Measurements from ENCODE around the gene MMP17. TPM values are rescaled to one million over a fixed set of nuclear protein-coding genes. Genes with fewer than 3 reads are reported as not detected.
A peak's percentile ranks its signal among the peaks of the same experiment; 100 is the strongest.

Gene MMP17
- total RNA-seq, 1 donor from 2014 or later: 0.89 TPM

- peak; percentile 81 for DNase-seq
- no peak overlapping the region for H3K27ac Mint-ChIP-seq
- peaks cover 42% of the 10 kb centered on the region for H3K27me3 Mint-ChIP-seq
- H3K36me3 Mint-ChIP-seq (ENCODE audit: low read depth): no peaks in the 10 kb centered on the region
- H3K9me3 Mint-ChIP-seq: no peaks in the 10 kb centered on the region
- H3K4me3 Mint-ChIP-seq: peak overlapping the region; percentile 62
- intact Hi-C loops (cut with micrococcal nuclease): loop anchor here (5.0 kb wide), 1 partner anchor 117 kb away; the partner anchor contains the start of gene EP400
- H3K4me1 Mint-ChIP-seq: peaks cover 5% of the 10 kb centered on the region
Measured at GRCh38 chr12:131830335-131830913, 2.2 kb downstream of the MMP17 start.

- DNase-seq: peak; percentile 66
- no peaks in the 10 kb centered on the region for H3K36me3 Mint-ChIP-seq (ENCODE audit: low read depth)
- H3K4me1 Mint-ChIP-seq: peaks cover 5% of the 10 kb centered on the region
- H3K4me3 Mint-ChIP-seq: peak overlapping the region; percentile 62
- H3K27ac Mint-ChIP-seq: no peak overlapping the region
- H3K27me3 Mint-ChIP-seq: peaks cover 38% of the 10 kb centered on the region
- intact Hi-C loops (cut with micrococcal nuclease): loop anchor here (5.0 kb wide), 1 partner anchor 116 kb away; the partner anchor contains the start of gene EP400
- H3K9me3 Mint-ChIP-seq: no peaks in the 10 kb centered on the region
Measured at GRCh38 chr12:131830914-131831571, 2.9 kb downstream of the MMP17 start.

GRCh38 chr12:131831635-131832041 is 3.4 kb downstream of the MMP17 start:
- Mint-ChIP-seq H3K27ac (no peak overlapping the region), H3K4me3 (no peak overlapping the region), H3K27me3 (peaks cover 32% of the 10 kb centered on the region), H3K36me3 (ENCODE audit: low read depth) (no peaks in the 10 kb centered on the region), H3K9me3 (no peaks in the 10 kb centered on the region), H3K4me1 (peaks cover 5% of the 10 kb centered on the region)
- intact Hi-C loops (cut with micrococcal nuclease): loop anchor here (5.0 kb wide), 1 partner anchor 116 kb away; the partner anchor contains the start of gene EP400
- DNase-seq: no peak

- DNase-seq: no peak
- H3K36me3 Mint-ChIP-seq (ENCODE audit: low read depth): no peaks in the 10 kb centered on the region
- H3K27ac Mint-ChIP-seq: no peak overlapping the region
- H3K9me3 Mint-ChIP-seq: no peaks in the 10 kb centered on the region
- peaks cover 5% of the 10 kb centered on the region for H3K4me1 Mint-ChIP-seq
- intact Hi-C loops (cut with micrococcal nuclease): loop anchor here (5.0 kb wide), 1 partner anchor 115 kb away; the partner anchor contains the start of gene EP400
- H3K4me3 Mint-ChIP-seq: no peak overlapping the region
- H3K27me3 Mint-ChIP-seq: peaks cover 25% of the 10 kb centered on the region
Measured at GRCh38 chr12:131832321-131833231, 4.4 kb downstream of the MMP17 start.

GRCh38 chr12:131833288-131833895 is 5.2 kb downstream of the MMP17 start:
- H3K9me3 Mint-ChIP-seq: no peaks in the 10 kb centered on the region

GRCh38 chr12:131833896-131834641 is 5.9 kb downstream of the MMP17 start:
- peaks cover 5% of the 10 kb centered on the region for H3K4me1 Mint-ChIP-seq
- no peak for DNase-seq
- intact Hi-C loops (cut with micrococcal nuclease): loop anchor here (5.0 kb wide), 1 partner anchor 113 kb away; the partner anchor contains the start of gene EP400
- H3K27ac Mint-ChIP-seq: no peak overlapping the region
- H3K9me3 Mint-ChIP-seq: no peaks in the 10 kb centered on the region
- H3K4me3 Mint-ChIP-seq: no peak overlapping the region
- no peaks in the 10 kb centered on the region for H3K36me3 Mint-ChIP-seq (ENCODE audit: low read depth)
- H3K27me3 Mint-ChIP-seq: peaks cover 23% of the 10 kb centered on the region

More at GRCh38 chr12:131833288-131833895, 5.2 kb downstream of the MMP17 start:
- Mint-ChIP-seq H3K27ac (no peak overlapping the region), H3K4me1 (peaks cover 5% of the 10 kb centered on the region), H3K4me3 (no peak overlapping the region), H3K36me3 (ENCODE audit: low read depth) (no peaks in the 10 kb centered on the region), H3K27me3 (peaks cover 23% of the 10 kb centered on the region)
- DNase-seq: no peak
- intact Hi-C loops (cut with micrococcal nuclease): loop anchor here (5.0 kb wide), 1 partner anchor 114 kb away; the partner anchor contains the start of gene EP400

GRCh38 chr12:131834798-131835615 is 6.8 kb downstream of the MMP17 start:
- Mint-ChIP-seq H3K27me3 (peaks cover 19% of the 10 kb centered on the region), H3K27ac (no peak overlapping the region), H3K4me1 (peaks cover 1% of the 10 kb centered on the region), H3K9me3 (no peaks in the 10 kb centered on the region), H3K4me3 (no peak overlapping the region), H3K36me3 (ENCODE audit: low read depth) (no peaks in the 10 kb centered on the region)
- intact Hi-C loops (cut with micrococcal nuclease): loop anchor here (5.0 kb wide), 1 partner anchor 112 kb away; the partner anchor contains the start of gene EP400
- DNase-seq: no peak

- no peak overlapping the region for H3K27ac Mint-ChIP-seq
- H3K4me1 Mint-ChIP-seq: peaks cover 1% of the 10 kb centered on the region
- intact Hi-C loops (cut with micrococcal nuclease): no loop called here
- no peak overlapping the region for H3K4me3 Mint-ChIP-seq
- H3K9me3 Mint-ChIP-seq: no peaks in the 10 kb centered on the region
- H3K36me3 Mint-ChIP-seq (ENCODE audit: low read depth): no peaks in the 10 kb centered on the region
- no peak for DNase-seq
- peaks cover 19% of the 10 kb centered on the region for H3K27me3 Mint-ChIP-seq
Measured at GRCh38 chr12:131835616-131836171, 7.5 kb downstream of the MMP17 start.

GRCh38 chr12:131836193-131836592 is 8.0 kb downstream of the MMP17 start:
- no peak overlapping the region for H3K4me3 Mint-ChIP-seq
- peaks cover 14% of the 10 kb centered on the region for H3K27me3 Mint-ChIP-seq
- intact Hi-C loops (cut with micrococcal nuclease): no loop called here
- no peaks in the 10 kb centered on the region for H3K9me3 Mint-ChIP-seq
- H3K36me3 Mint-ChIP-seq (ENCODE audit: low read depth): no peaks in the 10 kb centered on the region
- H3K4me1 Mint-ChIP-seq: no peaks in the 10 kb centered on the region
- no peak overlapping the region for H3K27ac Mint-ChIP-seq
- no peak for DNase-seq

- Mint-ChIP-seq H3K36me3 (ENCODE audit: low read depth) (no peaks in the 10 kb centered on the region), H3K4me3 (no peak overlapping the region), H3K27ac (no peak overlapping the region), H3K9me3 (no peaks in the 10 kb centered on the region), H3K27me3 (peaks cover 10% of the 10 kb centered on the region), H3K4me1 (no peaks in the 10 kb centered on the region)
- no peak for DNase-seq
- intact Hi-C loops (cut with micrococcal nuclease): no loop called here
Measured at GRCh38 chr12:131836714-131837397, 8.7 kb downstream of the MMP17 start.

GRCh38 chr12:131840643-131841416 is 12.6 kb downstream of the MMP17 start:
- no peaks in the 10 kb centered on the region for H3K9me3 Mint-ChIP-seq
- H3K27me3 Mint-ChIP-seq: no peaks in the 10 kb centered on the region
- intact Hi-C loops (cut with micrococcal nuclease): no loop called here
- H3K27ac Mint-ChIP-seq: no peak overlapping the region
- no peaks in the 10 kb centered on the region for H3K36me3 Mint-ChIP-seq (ENCODE audit: low read depth)
- H3K4me3 Mint-ChIP-seq: no peak overlapping the region
- DNase-seq: no peak
- no peaks in the 10 kb centered on the region for H3K4me1 Mint-ChIP-seq

All from activated CD4-positive, alpha-beta T cell treated with anti-CD3 and anti-CD28 coated beads, Interleukin-2, amount 10 ng/mL, durations not matched to agents 24 days and 14 days (primary cell).